EH (cell line): Measurements from ENCODE around the gene TUT7.
A peak's percentile ranks its signal among the peaks of the same experiment; 100 is the strongest.
"Not testable (repeated sequence)": the region's sequence is repeated elsewhere in the genome, so short reads cannot be mapped to it uniquely, and the experiment has no call there.

Source experiments
- DNase-seq: peaks from one replicate; pipeline ENCODE4 v3.0.0-alpha.2; 2015; ENCODE audit warnings: low read depth

TUT7 gene

DNA sequence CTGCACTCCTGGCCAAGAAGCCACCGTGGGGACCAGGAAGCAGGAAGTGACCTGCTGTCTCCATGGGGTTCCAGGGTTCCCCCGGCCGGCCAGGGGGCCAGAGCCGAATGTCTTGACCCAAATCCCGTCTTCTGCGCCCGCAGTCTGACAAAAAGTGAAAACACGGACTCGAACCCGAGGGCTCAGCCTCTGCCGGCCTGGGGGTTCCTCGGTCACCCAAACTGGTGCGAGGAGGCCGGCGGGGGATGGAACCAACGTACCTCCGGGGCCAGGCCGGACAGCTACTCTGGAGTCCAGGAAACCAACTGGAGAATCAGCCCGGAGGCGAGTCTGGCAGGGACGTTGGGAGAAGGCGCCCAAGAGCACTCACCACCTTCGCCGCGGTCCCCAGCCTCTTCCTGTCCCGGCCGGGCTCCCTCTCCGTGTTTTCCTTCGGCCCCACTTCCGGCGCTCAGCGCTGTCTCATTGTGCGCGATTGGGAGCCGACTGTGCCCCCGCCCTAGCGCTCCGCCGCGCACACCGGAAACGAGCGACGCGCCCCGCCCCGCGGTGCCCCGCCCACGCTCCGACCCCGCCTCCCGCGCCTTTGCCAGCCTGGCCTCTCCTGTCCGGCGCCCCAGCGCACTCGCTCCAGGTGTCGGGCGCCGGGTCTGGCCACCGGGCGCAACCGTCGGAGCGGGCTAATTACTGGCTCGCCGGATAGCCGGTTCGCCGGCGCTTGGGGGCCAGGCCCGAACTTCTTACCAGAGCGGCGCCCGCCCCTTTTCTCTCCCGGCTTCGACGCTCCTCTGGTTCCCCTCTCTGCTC lies at the start of gene TUT7:
TUT7 (minus strand) TSS at position 400 of the 807 bp plus-strand sequence. CDS start 1,211 bp downstream, outside the sequence.
- DNase-seq, result peak; percentile 96

- DNase-seq, result no peak
Measured at GRCh38 chr9:86402591-86402990, 48.4 kb upstream of the TUT7 start.

DNA sequence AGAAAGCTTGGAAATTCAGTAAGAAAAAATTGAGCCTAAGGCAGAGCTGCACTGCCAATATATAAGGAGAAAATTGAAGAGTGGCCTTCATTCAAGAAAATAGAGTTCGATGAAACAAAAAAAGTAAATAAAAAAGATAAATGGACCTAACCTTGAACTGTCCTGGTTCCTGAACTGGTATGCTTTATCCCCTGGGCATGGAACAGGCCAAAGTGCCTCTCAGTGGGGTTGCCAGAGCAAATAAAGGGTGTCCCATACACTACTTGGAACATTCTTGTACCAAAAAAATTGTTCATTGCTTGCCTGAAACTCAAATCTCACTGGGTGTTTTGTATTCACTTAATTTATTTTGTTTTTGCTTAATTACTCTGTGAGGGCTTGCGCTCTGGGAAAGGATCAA lies 42.2 kb upstream of the TUT7 start:
- no peak for DNase-seq

DNA sequence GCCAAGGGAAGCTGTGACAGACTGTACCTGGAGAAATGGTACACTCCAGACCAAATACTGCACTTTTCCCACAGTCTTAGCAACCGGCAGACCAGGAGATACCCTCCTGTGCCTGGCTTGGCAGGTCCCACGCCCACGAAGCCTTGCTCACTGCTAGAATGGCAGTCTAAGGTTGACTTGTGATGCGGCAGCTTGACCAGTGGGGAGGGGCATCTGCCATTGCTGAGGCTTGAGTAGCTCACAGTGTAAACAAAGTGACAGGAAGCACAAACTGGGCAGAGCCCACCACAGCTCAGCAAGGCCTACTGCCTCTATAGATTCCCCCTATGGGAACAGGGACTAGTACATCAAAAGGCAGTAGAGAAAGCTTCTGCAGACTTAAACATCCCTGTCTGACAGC lies 36.0 kb upstream of the TUT7 start:
- not testable (repeated sequence) for DNase-seq

GRCh38 chr9:86389628-86390027 lies 35.4 kb upstream of the TUT7 start:
- DNase-seq, result no peak

- DNase-seq, result no peak
Measured at GRCh38 chr9:86387376-86387775, 33.2 kb upstream of the TUT7 start.

DNA sequence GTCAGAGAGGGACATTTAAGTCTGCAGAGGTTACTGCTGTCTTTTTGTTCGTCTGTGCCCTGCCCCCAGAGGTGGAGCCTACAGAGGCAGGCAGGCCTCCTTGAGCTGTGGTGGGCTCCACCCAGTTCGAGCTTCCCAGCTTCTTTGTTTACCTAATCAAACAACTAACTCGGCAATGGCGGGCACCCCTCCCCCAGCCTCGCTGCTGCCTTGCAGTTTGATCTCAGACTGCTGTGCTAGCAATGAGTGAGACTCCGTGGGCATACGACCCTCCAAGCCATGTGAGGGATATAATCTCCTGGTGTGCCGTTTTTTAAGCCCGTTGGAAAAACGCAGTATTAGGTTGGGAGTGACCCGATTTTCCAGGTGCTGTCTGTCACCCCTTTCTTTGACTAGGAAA lies 28.8 kb upstream of the TUT7 start:
- not testable (repeated sequence) for DNase-seq

DNA sequence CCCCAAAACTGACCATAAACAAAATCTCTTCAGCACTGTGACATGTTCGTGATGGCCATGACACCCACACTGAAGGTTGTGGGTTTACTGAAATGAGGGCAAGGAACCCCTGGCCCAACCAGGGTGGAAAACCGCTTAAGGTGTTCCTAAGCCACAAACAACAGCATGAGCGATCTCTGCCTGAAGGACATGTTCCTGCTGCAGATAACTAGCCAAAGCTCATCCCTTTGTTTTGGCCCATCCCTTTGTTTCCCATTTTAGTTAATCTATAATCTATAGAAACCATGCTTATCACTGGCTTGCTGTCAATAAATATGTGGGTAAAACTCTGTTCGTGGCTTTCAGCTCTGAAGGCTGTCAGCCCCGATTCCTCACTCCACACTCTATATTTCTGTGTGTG lies 21.8 kb upstream of the TUT7 start:
- no peak for DNase-seq

DNA sequence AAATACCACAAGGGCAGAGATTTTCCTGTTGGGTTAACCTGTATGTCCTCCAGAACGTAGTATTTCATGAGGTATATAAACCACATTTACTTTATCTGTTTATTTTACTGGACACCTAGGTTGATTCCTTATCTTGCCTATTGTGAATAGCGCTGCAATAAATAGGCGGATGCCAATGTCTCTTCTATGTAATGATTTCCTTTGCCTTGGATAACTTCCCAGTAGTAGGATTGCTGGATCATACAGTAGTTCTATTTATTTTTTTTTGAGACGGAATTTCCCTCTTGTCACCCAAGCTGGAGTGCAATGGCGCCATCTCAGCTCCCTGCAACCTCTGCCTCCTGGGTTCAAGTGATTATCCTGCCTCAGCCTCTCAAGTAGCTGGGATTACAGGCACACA lies 15.6 kb upstream of the TUT7 start:
- no peak for DNase-seq

DNA sequence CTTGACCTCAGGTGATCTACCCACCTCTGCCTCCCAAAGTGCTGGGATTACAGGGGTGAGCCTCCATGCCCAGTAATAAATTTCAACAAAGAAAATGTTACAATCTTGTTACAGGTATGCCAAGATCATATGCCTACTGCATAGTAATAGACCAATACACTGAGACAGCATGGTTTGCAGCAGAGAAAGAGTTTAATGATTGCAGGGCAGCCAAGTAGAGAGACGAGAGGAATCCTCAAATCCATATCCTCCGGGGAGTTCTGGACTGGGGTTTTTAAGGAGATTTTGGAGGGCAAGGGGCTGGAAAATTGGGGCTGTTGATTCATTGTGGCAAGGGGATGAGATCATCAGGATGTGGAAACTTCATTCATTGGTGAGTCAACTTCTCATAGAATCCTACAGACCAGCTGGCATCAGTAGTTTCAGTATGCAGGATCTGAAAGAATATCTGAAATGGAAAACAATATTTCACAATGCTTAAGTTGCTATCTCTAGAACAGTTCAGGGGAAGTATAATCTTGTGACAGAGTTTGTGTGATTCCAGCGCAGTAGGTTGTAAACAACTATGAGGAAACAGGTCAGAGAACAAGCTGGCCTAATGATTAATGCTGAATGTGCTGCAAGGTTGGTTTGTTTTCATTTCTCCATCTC lies 14.8 kb upstream of the TUT7 start:
- peak; percentile 42 for DNase-seq

DNA sequence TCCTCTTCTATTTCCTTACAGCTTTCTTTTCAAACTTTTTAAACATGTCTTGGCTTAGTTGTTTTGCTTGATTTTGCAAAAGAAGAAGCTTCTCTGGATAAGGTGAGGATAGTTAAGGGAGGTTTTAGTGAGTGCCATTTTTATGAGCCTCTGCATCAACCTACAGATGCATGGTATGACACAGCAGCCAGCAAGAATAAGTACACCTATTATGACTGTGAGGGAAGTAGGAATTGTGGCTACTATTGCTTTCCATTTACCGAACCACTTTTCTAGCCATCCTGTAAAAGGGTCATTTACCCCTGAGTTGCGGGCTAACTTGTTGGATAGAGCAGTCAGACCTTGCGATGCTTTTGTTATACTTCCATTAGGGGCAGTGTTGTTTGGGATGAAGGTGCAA lies 7.0 kb upstream of the TUT7 start:
- no peak for DNase-seq

GRCh38 chr9:86359151-86359879 lies 5.1 kb upstream of the TUT7 start:
- DNase-seq, result no peak

DNA sequence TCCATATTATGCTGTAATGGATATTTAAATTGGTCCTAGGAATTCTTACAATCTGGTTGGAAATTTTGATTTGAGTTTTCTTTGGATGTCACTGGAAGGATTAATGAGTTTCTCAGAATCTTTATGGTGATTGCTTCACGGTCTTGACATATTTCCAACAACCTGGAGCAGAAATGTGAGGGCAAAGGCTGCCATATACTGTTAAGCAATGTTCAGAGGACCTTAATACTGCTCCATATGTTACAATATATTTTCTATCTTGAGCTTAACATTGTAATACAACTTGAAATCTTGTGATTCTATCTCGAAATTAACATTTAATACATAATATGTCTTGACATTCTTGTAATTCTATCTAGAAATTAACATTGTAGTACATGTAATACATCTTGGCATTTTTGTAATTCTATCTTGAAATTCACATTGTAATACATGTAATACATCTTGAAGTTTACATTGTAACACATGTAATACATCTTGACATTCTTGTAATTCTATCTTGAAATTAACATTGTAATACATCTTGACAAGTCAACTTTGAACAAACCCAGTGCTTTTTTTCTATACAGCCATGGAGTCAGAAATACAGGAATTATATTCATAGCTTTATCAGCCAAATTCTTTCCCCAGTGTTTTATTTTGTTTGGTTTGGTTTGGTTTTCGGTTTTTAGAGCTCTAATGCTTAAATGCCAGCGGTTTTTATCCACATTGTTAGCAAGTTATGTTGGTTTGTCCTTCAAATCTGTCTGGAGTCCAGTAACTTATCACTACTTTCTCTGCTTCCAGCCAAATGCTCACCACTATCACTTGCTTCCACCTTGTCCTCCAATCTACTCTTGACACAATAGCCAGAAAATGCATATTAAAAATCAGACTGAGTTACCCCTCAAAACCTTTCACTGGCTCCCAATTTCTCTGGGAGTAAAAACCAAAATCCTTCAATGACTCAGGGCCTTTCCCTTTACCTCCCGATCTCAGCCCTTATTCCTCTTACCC lies 3.0 kb upstream of the TUT7 start:
- no peak for DNase-seq

GRCh38 chr9:86355814-86356213 lies 1.6 kb upstream of the TUT7 start:
- no peak for DNase-seq

DNA sequence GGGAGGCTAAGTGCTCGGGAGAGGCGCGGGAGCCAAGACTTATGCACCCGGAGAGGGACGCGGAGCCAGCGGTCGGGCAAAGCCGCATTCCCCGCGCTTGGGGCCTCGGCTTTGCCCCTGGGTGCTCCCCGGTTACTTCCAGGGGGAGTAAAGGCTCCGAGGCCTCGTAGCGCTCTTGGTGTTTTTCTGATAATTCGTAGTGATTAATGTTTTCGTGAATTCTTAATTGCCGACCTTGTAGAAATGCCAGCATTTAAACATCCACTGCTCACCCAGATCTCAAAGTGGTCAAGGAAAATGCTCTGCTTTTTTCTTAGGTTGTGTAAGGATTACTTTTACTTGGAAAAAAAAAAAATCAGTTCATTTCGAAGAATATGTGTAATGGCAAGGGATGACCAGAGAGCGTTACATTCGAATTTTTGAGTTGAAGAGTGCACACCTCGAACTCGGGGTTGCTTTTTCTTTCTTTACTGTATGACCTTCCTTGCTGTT lies 654 bp upstream of the TUT7 start:
- DNase-seq, result no peak

DNA sequence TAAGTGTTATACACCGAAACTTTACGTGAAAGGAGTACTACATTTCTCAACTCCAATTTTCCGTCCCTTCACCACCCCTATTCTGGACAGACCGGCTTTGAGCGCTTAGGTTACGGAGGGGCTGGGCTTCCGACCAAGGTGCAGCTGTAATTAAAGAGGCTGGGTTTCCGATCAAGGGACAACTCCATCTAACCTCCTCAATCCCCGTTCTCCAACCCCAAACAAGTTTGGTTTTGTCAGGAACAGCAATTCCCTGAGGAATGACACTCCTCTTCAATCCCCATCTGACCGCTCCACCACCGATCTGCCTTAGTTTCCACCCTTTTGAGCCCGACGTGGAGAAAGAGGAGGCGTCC lies 577 bp downstream of the TUT7 start:
- DNase-seq, result no peak

GRCh38 chr9:86352440-86353077 lies 1.7 kb downstream of the TUT7 start:
- DNase-seq, result no peak

GRCh38 chr9:86351880-86352279 lies 2.3 kb downstream of the TUT7 start:
- no peak for DNase-seq

DNA sequence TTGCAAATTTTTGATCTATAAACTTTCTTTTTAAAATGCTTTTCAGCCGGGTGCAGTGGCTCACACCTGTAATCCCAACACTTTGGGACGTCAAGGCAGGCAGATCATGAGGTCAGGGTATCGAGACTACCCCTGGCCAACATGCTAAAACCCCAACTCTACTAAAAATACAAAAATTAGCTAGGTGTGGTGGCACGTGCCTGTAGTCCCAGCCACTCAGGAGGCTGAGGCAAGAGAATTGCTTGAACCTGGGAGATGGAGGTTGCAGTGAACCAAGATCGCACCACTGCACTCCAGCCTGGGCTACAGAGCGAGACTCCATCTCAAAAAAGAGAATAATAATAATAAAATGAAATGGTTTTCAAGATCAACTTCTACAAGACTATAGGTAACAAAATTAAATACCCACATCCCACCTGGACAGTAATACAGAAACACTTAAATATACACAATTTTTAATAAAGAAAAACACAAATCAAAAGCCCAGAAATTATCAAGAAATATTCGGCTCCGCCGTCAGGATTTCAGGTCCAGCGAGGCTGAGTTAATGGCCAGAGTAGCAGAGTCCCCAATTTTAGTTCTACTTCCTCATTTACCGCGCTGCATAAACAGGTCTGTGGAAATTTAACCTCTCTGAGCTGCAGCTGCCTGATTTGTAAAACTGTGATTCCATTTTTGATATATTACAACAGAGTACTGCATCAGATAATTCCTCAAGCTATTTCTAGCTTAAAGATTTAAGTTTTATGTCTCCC lies 4.0 kb downstream of the TUT7 start:
- no peak for DNase-seq

DNA sequence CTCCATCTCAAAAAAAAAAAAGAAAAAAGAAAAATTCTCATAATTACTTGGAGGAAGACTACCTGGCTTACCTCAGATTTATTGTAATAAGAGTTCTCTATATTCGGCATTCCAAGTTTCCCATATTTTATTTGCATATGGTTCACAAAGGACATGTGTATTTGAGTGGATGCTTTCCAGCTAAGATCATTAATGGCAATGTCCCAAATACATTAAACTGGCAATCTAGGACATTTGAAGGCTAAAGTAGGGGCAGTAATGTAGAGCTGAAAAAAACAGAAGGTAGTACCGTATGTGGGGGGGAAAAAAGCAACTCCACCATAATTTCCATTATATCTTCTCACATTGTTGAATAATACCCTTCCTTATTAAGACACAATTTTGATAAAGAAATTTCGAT lies 4.9 kb downstream of the TUT7 start:
- peak; percentile 66 for DNase-seq
